HL-60 (cell line): Measurements from ENCODE around the gene ATP1A3.

Source experiments
- CTCF ChIP-seq: IDR thresholded peaks from one replicate; pipeline ENCODE4 v1.5.1; 2011; ENCODE audit warnings: low read length, control low read depth, inconsistent platforms; ENCODE audit not compliant: insufficient read depth
- GABPA ChIP-seq: IDR thresholded peaks from 2 replicates; pipeline ENCODE4 v1.6.1; 2012; ENCODE audit warnings: low read depth
- POLR2AphosphoS5 ChIP-seq: IDR thresholded peaks from 2 replicates; pipeline ENCODE4 v1.6.1; 2012; ENCODE audit warnings: low read depth

GRCh38 chr19:42018503-42019193 lies 24.6 kb upstream of the ATP1A3 start:
- TF ChIP-seq POLR2AphosphoS5 (no peak), CTCF (no peak), GABPA (no peak)
